Adrenal gland (tissue), 12 donors: Measurements from ENCODE around the gene TBCK. TPM values are rescaled to one million over a fixed set of nuclear protein-coding genes. Genes with fewer than 3 reads are reported as not detected.

ENCODE experiments used
- DNase-seq, 7 donors: peaks; one replicate each; pipeline ENCODE4 v3.0.0-alpha.2; 2019 to 2020
- H3K27ac ChIP-seq, 5 donors: fragments of 200-600 bp; sonication (generic) in 4 of 5; 1 replicate in 3 of 5; 2 replicates in 2 of 5; pipeline versions ENCODE4 v1.5.1 to v1.8.0; 2016 to 2020; ENCODE audit warnings: mild to moderate bottlenecking in 1 of 5
- H3K27me3 ChIP-seq: fragments of 200-600 bp; 2 replicates; pipeline ENCODE4 v1.8.0; 2021
- H3K36me3 ChIP-seq, 2 donors: fragments of 200-600 bp; replicated peaks in 1 of 2; 1 replicate in 1 of 2; 2 replicates in 1 of 2; pipeline versions ENCODE4 v1.5.1 to v1.8.0; 2018 to 2022
- H3K4me1 ChIP-seq, 2 donors: fragments of 200-600 bp; replicated peaks in 1 of 2; 1 replicate in 1 of 2; 2 replicates in 1 of 2; pipeline versions ENCODE4 v1.5.1 to v1.8.0; 2018 to 2021
- H3K4me3 ChIP-seq, 4 donors: fragments of 200-600 bp; sonication (generic) in 3 of 4; one replicate each; pipeline ENCODE4 v1.5.1; 2016 to 2018
- H3K9me3 ChIP-seq, 3 donors: fragments of 200-600 bp; sonication (generic) in 1 of 3; replicated peaks in 1 of 3; 1 replicate in 2 of 3; 2 replicates in 1 of 3; pipeline versions ENCODE4 v1.5.1 to v1.8.0; 2016 to 2021
- POLR2A ChIP-seq, 2 donors: fragments of 450-650 bp; IDR thresholded peaks; one replicate each; pipeline ENCODE4 v1.6.1; 2017; ENCODE audit warnings: antibody characterized with exemption in 2 of 2, mild to moderate bottlenecking in 2 of 2, moderate library complexity in 1 of 2
- WGBS, 4 donors: extraction: QIAGEN DNeasy Blood & Tissue Kit in 2 of 4; methylation state at CpG; one replicate each; pipeline versions ENCODE4 v1.1.5 to v1.1.7; 2013 to 2017; 5-methylcytosine and 5-hydroxymethylcytosine counted together
- intact Hi-C, 2 donors: fragments of 100-400 bp; cut with DNase I; formaldehyde crosslinking; loops; one replicate each; pipeline versions ENCODE4 v1.14.1 to v1.15.0; 2022 to 2023
- polyA plus RNA-seq, 3 donors: library from polyadenylated mRNA; stranded (reverse); fragments of 200-250 nt in 2 of 3; fragments of 350-450 nt in 1 of 3; fragmentation: Illumina TruSeq in 1 of 3; extraction: RNeasy Lipid Tissue Mini Kit (QIAGEN cat#74804) in 1 of 3; gene quantifications; one replicate each; pipeline ENCODE4 v1.2.3, GENCODE V29; 2013 to 2014
- total RNA-seq, 9 donors: library from RNA; depleted of rRNA in 4 of 9; stranded (reverse); fragments of >200 nt in 4 of 9; fragments of 120-200 nt in 1 of 9; fragmentation: NEBNext Ultra II Directional in 1 of 9; extraction: Animal tissue kit (Norgen Biotek cat#: 25700) in 1 of 9; gene quantifications; one replicate each; pipeline versions ENCODE4 v1.1.0 to v1.2.4, GENCODE V29; 2013 to 2023
- TF ChIP-seq, protein P1 (sequence below), 6 experiments: fragments of 450-650 bp in 4 of 6; fragments of 200-600 bp in 2 of 6; sonication (generic) in 1 of 6; IDR thresholded peaks; 1 replicate in 5 of 6; 2 replicates in 1 of 6; pipeline versions ENCODE4 v1.5.1 to v1.8.0; 2016 to 2021; ENCODE audit warnings: antibody characterized with exemption in 6 of 6, mild to moderate bottlenecking in 2 of 6, moderate library complexity in 1 of 6
- donor health status: healthy with polysubstance abuse.
- donor health status: Bipolar disorder and iron deficiency.
- donor health status: DM: yes; HTN: yes; CAD: no.
- donor health status: DM: no; HTN: no; CAD: no.
- donor health status: DM: no; HTN: no; CAD: no.
- donor health status: DM: yes; HTN: yes; CAD: no.

The TBCK gene
- total and polyA plus RNA-seq, 12 donors: 12.6 to 76.3 (median 39.8) TPM

DNA sequence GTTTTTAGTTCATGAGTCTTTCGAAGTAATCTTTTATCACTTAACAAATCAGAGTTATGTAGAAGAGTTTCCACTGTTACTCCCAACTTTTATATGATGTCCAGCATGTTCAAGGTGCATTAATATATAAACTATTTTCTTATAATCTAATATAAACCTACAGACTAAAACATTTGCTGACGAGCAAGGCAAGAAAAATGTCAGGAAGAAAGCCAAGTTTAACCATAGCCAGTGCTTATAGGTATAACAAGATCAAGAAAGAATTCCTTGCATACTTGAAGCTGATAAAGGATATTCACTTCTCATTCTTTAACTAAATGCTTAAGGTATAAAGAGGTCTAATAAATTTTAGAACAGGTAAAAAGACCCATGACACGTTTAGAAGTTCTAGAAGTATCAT, 253.0 kb downstream of the TBCK start:
- H3K9me3 ChIP-seq: no peaks in the 10 kb centered on the region
- peaks cover 0 to 6% of the 10 kb centered on the region in 2 donors for H3K4me1 ChIP-seq
- no peak overlapping the region for H3K27ac ChIP-seq
- TF ChIP-seq, protein P1, sequence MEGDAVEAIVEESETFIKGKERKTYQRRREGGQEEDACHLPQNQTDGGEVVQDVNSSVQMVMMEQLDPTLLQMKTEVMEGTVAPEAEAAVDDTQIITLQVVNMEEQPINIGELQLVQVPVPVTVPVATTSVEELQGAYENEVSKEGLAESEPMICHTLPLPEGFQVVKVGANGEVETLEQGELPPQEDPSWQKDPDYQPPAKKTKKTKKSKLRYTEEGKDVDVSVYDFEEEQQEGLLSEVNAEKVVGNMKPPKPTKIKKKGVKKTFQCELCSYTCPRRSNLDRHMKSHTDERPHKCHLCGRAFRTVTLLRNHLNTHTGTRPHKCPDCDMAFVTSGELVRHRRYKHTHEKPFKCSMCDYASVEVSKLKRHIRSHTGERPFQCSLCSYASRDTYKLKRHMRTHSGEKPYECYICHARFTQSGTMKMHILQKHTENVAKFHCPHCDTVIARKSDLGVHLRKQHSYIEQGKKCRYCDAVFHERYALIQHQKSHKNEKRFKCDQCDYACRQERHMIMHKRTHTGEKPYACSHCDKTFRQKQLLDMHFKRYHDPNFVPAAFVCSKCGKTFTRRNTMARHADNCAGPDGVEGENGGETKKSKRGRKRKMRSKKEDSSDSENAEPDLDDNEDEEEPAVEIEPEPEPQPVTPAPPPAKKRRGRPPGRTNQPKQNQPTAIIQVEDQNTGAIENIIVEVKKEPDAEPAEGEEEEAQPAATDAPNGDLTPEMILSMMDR (IDR thresholded peaks at IDR 0.05): no peak
- TF ChIP-seq POLR2A (IDR thresholded peaks at IDR 0.05): no peak
- H3K27me3 ChIP-seq: no peaks in the 10 kb centered on the region
- no peaks in the 10 kb centered on the region for H3K36me3 ChIP-seq
- H3K4me3 ChIP-seq: no peak overlapping the region
- no peak for DNase-seq
- intact Hi-C loops: no loop called here
- WGBS, 4 donors: 79 to 87% (median 83%) methylated on average over 3 of the region's 3 CpGs

- no peak for TF ChIP-seq POLR2A (IDR thresholded peaks at IDR 0.05)
- TF ChIP-seq, protein P1 (IDR thresholded peaks at IDR 0.05): no peak
- no peak for DNase-seq
- 86 to 93% (median 91%) methylated on average over 1 of the region's 1 CpG for WGBS, 4 donors
- H3K27me3 ChIP-seq: no peaks in the 10 kb centered on the region
- H3K4me1 ChIP-seq: peaks cover 0 to 6% of the 10 kb centered on the region in 2 donors
- H3K36me3 ChIP-seq: no peaks in the 10 kb centered on the region
- H3K4me3 ChIP-seq: no peak overlapping the region
- no peak overlapping the region for H3K27ac ChIP-seq
- intact Hi-C loops: no loop called here
- no peaks in the 10 kb centered on the region for H3K9me3 ChIP-seq
Observed at GRCh38 chr4:106062452-106062875, 253.5 kb downstream of the TBCK start.

DNA sequence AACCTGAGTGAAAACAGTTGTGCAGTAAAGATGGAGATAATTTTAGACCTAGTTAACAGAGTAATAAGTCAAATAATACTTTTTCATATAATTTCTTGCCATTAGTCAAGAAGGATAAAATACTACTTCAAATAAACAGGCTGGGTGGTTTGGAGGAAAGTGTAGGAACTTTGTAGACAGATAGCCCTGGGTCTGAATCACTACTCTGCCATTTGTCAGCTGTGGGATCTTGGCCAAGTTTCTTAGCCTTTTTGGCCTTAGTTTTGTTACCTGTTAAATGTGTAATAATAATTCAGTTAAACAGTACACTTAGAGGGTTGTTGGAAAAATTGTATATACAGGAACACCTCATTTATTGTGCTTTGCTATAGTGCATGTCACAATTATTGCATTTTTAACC, 257.1 kb downstream of the TBCK start:
- Histone ChIP-seq H3K27me3 (no peaks in the 10 kb centered on the region), H3K36me3 (no peaks in the 10 kb centered on the region), H3K9me3 (no peaks in the 10 kb centered on the region), H3K4me3 (no peak overlapping the region), H3K27ac (no peak overlapping the region), H3K4me1 (peaks cover 0 to 6% of the 10 kb centered on the region in 2 donors)
- TF ChIP-seq, protein P1 (IDR thresholded peaks at IDR 0.05): no peak
- no peak for TF ChIP-seq POLR2A (IDR thresholded peaks at IDR 0.05)
- intact Hi-C loops: no loop called here
- DNase-seq: peak in 1 of 7 donors; percentile 9

DNA sequence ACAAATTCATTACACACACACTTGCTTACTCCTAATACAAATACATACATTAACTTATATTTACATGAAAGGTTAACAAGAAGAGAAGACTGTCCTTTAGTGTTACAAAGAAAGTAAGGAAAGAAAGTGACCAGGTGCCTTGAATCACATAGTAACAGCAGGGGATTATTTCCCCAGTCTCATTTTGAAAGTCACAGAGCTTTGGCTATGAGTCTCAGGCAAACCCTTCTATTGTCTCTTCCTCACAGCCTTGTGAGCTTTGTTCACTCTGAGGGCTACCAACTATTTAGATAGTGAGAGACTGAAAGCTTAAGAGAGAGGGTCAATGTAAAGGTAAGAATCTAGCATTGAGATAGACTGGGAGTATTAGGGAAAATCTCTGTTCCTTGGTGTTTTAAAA, 259.1 kb downstream of the TBCK start:
- TF ChIP-seq, protein P1 (IDR thresholded peaks at IDR 0.05): no peak
- TF ChIP-seq POLR2A (IDR thresholded peaks at IDR 0.05): no peak
- no peak for DNase-seq
- intact Hi-C loops: no loop called here
- no peaks in the 10 kb centered on the region for H3K36me3 ChIP-seq
- H3K27me3 ChIP-seq: no peaks in the 10 kb centered on the region
- H3K27ac ChIP-seq: no peak overlapping the region
- no peaks in the 10 kb centered on the region for H3K9me3 ChIP-seq
- no peaks in the 10 kb centered on the region for H3K4me1 ChIP-seq
- no peak overlapping the region for H3K4me3 ChIP-seq
